ENCODE measurements around the gene CYP8B1. TPM values are rescaled to one million over a fixed set of nuclear protein-coding genes. Genes with fewer than 3 reads are reported as not detected.
A peak's percentile ranks its signal among the peaks of the same experiment; 100 is the strongest.

The CYP8B1 gene
- total and polyA plus RNA-seq, 2 of the 13 experiments (the other 11 are each of a cell fraction or from before 2014, with no cell fraction given): 0.58 to 2.0 TPM

DNA sequence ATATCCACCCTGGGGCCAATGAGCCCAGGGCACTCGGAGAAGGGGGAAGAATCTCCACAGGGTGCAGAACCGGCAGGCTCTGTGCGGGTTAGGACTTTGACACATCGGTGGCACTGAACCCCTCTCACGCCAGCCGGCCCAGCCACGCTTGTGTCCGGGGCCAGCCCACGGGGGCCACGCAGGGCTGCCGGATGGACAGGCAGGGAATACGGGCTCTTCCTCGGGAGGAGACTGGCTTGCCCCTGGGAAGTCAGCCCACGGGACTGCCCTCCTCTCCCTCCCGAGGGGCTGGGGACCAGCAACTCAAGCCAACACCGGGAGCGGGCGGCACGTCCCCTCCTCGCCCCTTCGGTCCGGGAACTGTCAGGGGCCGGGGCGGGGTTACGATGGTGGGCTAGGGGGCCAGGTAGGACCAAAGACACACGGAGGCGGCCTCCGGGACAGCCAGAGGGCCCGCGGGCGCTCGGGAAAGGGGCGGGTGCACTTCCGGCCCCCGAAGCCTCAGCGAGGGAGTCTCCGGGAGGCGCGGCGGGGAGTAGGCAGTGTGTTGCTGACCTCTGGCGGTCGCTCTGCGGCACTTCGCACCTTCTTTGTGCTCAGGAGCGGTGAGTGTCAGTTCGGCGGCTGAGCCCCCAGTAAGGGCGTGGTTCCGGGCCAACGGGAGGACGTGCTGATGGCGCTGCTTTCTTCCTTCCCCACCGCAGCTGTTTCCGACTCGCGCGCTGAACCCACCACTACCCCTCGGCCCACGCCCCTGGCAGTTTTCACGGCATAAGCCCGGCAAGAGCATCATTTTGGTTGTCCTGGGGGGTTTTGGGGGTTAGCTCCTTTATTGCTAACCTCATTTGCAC, 5.1 kb upstream of the CYP8B1 start (continued):
- 0 out of 2 replicates have a peak, but pooled peaks have one; percentile 73 for TF ChIP-seq SMYD3 (CRISPR knock-in tag; IDR thresholded peaks at IDR 0.05)
- TF ChIP-seq JDP2 (CRISPR knock-in tag; IDR thresholded peaks at IDR 0.05; ENCODE audit: borderline replicate concordance): no peak
- no peak for TF ChIP-seq ZNF552 (CRISPR knock-in tag; IDR thresholded peaks at IDR 0.05; ENCODE audit: borderline replicate concordance)
- no peak for TF ChIP-seq ZNF720 (CRISPR knock-in tag; IDR thresholded peaks at IDR 0.05)
- no peak for TF ChIP-seq ZNF737 (CRISPR knock-in tag; IDR thresholded peaks at IDR 0.05; ENCODE audit: borderline replicate concordance)
- TF ChIP-seq, protein P1, sequence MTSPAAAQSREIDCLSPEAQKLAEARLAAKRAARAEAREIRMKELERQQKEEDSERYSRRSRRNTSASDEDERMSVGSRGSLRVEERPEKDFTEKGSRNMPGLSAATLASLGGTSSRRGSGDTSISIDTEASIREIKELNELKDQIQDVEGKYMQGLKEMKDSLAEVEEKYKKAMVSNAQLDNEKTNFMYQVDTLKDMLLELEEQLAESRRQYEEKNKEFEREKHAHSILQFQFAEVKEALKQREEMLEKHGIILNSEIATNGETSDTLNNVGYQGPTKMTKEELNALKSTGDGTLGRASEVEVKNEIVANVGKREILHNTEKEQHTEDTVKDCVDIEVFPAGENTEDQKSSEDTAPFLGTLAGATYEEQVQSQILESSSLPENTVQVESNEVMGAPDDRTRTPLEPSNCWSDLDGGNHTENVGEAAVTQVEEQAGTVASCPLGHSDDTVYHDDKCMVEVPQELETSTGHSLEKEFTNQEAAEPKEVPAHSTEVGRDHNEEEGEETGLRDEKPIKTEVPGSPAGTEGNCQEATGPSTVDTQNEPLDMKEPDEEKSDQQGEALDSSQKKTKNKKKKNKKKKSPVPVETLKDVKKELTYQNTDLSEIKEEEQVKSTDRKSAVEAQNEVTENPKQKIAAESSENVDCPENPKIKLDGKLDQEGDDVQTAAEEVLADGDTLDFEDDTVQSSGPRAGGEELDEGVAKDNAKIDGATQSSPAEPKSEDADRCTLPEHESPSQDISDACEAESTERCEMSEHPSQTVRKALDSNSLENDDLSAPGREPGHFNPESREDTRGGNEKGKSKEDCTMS (CRISPR knock-in tag; conservative IDR thresholded peaks at IDR 0.05): no peak
- no peak for TF ChIP-seq PRMT3 (CRISPR knock-in tag; IDR thresholded peaks at IDR 0.05; ENCODE audit: borderline replicate concordance, low read depth)
- no peak for TF ChIP-seq E2F1 (CRISPR knock-in tag; IDR thresholded peaks at IDR 0.05)
- no peak for TF ChIP-seq NFIB (CRISPR knock-in tag; IDR thresholded peaks at IDR 0.05; ENCODE audit: borderline replicate concordance)
- no peak for TF ChIP-seq ISL2 (CRISPR knock-in tag; IDR thresholded peaks at IDR 0.05)
- TF ChIP-seq ZNF44 (CRISPR knock-in tag; IDR thresholded peaks at IDR 0.05): no peak
- TF ChIP-seq ZNF646 (CRISPR knock-in tag; IDR thresholded peaks at IDR 0.05): no peak
- no peak for TF ChIP-seq SNRNP70 (IDR thresholded peaks at IDR 0.05; ENCODE audit: low read depth, low read length)
- peak; percentile 72 for TF ChIP-seq ZBTB38 (CRISPR knock-in tag; IDR thresholded peaks at IDR 0.05)
- TF ChIP-seq ZBTB10 (CRISPR knock-in tag; IDR thresholded peaks at IDR 0.05; ENCODE audit: borderline replicate concordance): no peak
- TF ChIP-seq ZMYM2 (CRISPR knock-in tag; IDR thresholded peaks at IDR 0.05): no peak

Measured in HepG2 (cell line).